ENCODE data around the gene NRK.

- no peak for TF ChIP-seq CTCF (conservative IDR thresholded peaks at IDR 0.05)
- TF ChIP-seq ZFX (IDR thresholded peaks at IDR 0.05) = no peak
These were observed 48.5 kb upstream of the NRK start for GRCh38 chrX:105773801-105774200.

Data from C4-2B (cell line).